Activated CD4-positive, alpha-beta T cell treated with anti-CD3 and anti-CD28 coated beads for 1 hour (primary cell): ENCODE measurements around the gene SH3BP4.

Experiments used
- DNase-seq: peaks from one replicate; pipeline ENCODE4 v3.0.0-alpha.2; 2020

Gene SH3BP4

GRCh38 chr2:234949762-234950434 is 1.9 kb upstream of the SH3BP4 start:
- no peak for DNase-seq

- DNase-seq = no peak
Measured at GRCh38 chr2:234950435-234950729, 1.4 kb upstream of the SH3BP4 start.

GRCh38 chr2:234950730-234951663 is 820 bp upstream of the SH3BP4 start:
- DNase-seq = no peak

- DNase-seq = no peak
Measured at GRCh38 chr2:234952270-234953115, 676 bp downstream of the SH3BP4 start.

- no peak for DNase-seq
Measured at GRCh38 chr2:234953116-234954031, 1.6 kb downstream of the SH3BP4 start.

GRCh38 chr2:234954551-234954992 is 2.8 kb downstream of the SH3BP4 start:
- no peak for DNase-seq

GRCh38 chr2:234955091-234955591 is 3.3 kb downstream of the SH3BP4 start:
- no peak for DNase-seq

- no peak for DNase-seq
Measured at GRCh38 chr2:234955971-234956509, 4.2 kb downstream of the SH3BP4 start.

- DNase-seq = no peak
Measured at GRCh38 chr2:234957834-234958135, 6.0 kb downstream of the SH3BP4 start.

- DNase-seq = no peak
Measured at GRCh38 chr2:234958311-234958710, 6.5 kb downstream of the SH3BP4 start.

GRCh38 chr2:234958746-234959395 is 7.1 kb downstream of the SH3BP4 start:
- no peak for DNase-seq

GRCh38 chr2:234960175-234961088 is 8.6 kb downstream of the SH3BP4 start:
- DNase-seq = no peak

- no peak for DNase-seq
Measured at GRCh38 chr2:234961784-234962183, 10.0 kb downstream of the SH3BP4 start.

GRCh38 chr2:234963773-234964615 is 12.2 kb downstream of the SH3BP4 start:
- no peak for DNase-seq

GRCh38 chr2:234964631-234965461 is 13.0 kb downstream of the SH3BP4 start:
- no peak for DNase-seq

- DNase-seq = no peak
Measured at GRCh38 chr2:234966340-234966739, 14.5 kb downstream of the SH3BP4 start.

GRCh38 chr2:234967201-234967869 is 15.5 kb downstream of the SH3BP4 start:
- DNase-seq = no peak

- DNase-seq = no peak
Measured at GRCh38 chr2:234967870-234968208, 16.0 kb downstream of the SH3BP4 start.
